ENCODE measurements around the gene CCDC13.
A peak's percentile ranks its signal among the peaks of the same experiment; 100 is the strongest.

CCDC13 gene

DNA sequence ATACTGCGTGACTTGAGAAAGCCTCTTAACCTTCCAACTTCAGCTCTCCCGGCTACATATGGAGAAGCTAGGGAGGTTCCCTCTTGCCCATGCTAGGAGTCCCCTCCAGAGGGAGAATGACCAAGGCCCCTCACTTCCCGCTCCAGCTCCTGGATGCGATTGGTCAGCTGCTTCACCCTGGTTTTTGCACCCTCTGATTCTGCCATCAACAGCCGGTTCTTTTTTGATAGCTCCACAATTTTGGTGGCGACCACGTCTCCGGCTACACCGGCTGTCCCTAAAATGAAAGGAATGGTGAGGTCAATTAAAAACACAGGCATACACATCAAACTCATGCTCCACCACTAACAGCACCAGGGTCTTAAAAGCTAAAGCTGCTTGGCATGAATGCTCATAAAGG, 20.6 kb downstream of the CCDC13 start:
- DNase-seq, result no peak

GRCh38 chr3:42751609-42752008, 21.4 kb downstream of the CCDC13 start:
- no peak for DNase-seq

GRCh38 chr3:42750834-42751233, 22.2 kb downstream of the CCDC13 start:
- DNase-seq, result no peak

- DNase-seq, result no peak
Observed at GRCh38 chr3:42749753-42750231, 23.3 kb downstream of the CCDC13 start.

DNA sequence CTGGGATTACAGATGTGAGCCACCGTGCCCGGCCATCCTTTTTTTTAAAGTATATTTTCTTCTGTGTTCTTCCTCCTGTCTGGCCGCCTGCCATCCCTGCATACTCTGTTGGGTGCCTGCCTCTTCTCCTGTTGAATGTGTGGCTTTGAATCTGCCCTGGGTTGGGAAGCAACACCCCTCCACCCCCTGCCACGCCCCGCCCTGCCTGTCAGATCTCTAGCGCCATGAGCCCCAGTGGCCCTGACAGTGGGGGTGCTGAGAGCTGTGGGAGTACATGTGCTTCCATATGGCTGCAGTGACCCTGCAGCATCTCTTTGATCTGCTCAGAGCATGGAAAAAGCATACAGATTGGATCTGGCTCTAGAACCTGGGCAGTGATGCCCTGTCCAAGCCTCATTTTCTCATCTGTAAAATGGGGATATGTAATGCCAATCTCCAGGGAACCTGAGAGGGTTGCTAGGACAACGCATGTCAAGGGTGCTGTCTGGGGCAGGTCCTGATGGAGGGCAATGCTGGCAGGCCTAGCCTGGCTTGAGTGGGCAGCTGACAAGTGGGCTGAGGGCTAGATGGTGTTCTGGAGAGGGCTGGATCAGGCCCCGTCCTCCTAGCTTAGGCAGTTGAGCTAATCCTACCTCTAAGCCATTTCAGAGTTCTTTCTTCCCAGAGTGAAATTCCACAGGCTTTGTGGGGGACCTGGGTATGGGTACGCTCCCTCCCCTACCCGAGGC, 23.9 kb downstream of the CCDC13 start:
- no peak for DNase-seq

DNA sequence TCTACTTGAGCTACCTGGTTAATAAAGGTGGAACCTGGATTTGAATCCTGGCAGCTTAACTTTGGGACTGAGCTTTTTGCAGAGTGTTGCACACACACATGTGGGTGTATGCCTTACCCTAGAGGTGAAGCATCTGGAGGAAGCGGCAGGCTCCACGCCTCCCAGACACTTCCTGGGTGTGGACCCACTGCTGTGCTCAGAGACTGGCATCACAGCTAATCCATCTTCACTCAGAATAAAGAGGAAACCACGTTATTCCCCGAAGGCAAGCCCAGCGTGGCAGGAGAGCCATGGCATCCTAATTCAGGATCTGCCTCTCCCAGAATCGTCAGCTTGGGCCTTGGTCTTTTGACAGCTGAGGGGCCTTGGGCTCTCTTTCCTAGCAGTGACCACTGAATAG, 25.5 kb downstream of the CCDC13 start:
- no peak for DNase-seq

GRCh38 chr3:42746455-42747450, 26.3 kb downstream of the CCDC13 start:
- no peak for DNase-seq

- DNase-seq, result no peak
Observed at GRCh38 chr3:42745776-42746454, 27.1 kb downstream of the CCDC13 start.

DNA sequence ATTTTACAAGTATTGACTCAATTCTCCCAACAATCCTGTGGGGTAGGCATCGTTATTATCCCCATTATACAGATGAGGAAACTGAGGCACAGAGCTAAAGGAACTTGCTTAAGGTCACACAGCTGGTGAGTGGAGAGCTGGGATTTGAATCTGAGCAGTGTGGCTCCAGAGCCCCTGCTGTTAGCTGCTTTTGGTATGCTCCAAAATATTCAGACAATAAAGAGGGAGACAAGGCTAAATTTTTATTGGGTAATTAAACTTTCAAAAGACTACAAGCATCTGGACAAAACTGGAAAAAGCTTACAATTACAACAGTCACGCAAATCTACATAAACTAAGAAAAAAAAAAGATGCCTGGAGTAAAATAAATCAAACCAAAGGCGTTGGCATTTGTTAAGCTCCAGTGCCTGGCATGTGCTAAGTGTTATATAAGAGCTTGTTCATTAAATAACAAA, 27.7 kb downstream of the CCDC13 start:
- no peak for DNase-seq

DNA sequence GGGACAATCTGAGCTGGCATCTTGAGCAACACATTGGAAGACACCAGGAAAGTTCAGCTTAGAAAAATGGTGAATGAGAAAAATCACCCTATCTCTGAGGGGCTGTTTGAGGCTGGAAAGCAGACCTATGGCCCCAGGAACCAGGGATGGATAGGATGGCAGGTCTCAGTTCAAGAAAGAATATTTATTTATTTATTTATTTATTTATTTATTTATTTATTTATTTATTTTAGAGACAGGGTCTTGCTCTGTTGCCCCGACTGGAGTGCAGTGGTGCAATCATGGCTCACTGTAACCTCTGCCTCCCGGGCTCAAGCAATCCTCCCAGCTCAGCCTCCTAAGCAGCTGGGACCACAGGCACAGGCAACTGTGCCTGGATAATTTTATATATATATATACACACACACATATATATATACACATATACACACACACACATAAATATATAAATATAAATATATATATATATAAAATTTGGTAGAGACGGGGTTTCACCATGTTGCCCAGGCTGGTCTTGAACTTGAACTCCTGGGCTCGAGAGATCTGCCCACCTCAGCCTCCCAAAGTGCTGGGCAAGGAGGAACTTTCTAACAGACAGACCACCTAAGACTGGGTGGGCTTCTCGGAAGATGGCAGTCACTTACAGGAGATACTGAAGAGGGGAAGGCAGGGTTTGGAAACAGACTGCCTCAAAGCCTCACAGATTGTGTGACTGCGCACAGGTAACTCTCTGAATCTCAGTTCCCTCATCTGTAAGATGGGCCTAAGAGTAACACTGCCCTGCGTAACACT, 29.7 kb downstream of the CCDC13 start:
- no peak for DNase-seq

GRCh38 chr3:42742688-42743087, 30.4 kb downstream of the CCDC13 start:
- DNase-seq, result no peak

- DNase-seq, result no peak
Observed at GRCh38 chr3:42742259-42742658, 30.8 kb downstream of the CCDC13 start.

GRCh38 chr3:42741796-42742195, 31.3 kb downstream of the CCDC13 start:
- DNase-seq, result no peak

DNA sequence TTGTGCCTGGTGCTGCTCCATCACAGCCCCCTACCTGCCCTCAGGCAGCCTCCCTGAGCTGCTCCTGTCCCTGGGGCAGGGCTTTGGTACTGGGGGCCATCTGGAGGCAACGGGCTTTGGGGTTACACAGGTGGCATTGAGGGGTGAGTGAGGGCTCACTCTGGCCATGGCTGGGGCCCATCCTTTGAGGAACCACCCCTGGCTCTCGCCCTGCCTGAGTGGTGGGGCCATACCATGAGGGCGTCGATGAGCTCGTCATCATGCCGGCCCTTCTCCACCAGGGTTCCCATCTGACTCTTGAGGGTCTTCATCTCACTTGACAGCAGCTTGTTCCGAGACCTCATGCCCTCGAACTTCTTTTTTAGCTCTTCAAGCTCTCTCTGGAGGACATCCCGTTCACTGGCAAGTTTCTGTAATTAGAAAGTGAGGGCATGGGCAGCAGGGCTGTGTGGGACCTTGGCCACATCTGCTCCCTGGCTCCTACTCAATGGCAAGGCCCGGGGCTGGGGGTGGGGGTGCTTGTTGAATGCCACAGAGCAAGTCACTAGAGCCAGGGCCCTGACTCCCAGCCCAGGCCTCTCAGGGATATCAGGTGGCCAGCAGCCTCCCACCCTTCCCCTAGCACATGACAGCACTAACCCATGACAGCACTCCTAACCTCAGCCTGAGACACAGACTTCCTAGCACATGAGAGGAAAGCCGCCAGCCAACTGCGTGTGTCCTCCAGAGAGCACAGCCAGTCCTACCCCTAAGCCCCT, 33.5 kb downstream of the CCDC13 start:
- DNase-seq, result no peak

GRCh38 chr3:42736531-42736930, 36.5 kb downstream of the CCDC13 start:
- DNase-seq, result no peak

GRCh38 chr3:42736081-42736480, 37.0 kb downstream of the CCDC13 start:
- DNase-seq, result no peak

DNA sequence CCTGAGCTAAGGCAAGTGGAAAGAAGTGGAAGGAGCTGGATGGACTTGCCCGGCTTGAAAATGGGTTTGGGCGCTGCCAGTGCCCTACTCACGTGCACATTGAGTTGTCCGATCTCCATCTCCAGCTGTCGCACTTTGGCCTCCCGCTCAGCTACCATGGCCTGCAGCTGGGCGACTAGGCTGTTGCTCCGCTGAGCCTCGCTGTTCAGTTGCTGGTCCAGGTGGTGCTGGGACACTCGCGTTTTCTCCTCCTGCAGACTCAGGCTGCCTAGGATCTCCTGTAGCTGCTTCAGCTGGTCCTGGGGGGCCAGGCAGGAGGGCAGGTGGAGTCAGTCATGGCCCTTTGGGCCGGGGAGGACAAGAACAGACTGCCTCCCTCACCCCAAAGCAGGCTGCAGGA, 37.4 kb downstream of the CCDC13 start:
- DNase-seq, result no peak

DNA sequence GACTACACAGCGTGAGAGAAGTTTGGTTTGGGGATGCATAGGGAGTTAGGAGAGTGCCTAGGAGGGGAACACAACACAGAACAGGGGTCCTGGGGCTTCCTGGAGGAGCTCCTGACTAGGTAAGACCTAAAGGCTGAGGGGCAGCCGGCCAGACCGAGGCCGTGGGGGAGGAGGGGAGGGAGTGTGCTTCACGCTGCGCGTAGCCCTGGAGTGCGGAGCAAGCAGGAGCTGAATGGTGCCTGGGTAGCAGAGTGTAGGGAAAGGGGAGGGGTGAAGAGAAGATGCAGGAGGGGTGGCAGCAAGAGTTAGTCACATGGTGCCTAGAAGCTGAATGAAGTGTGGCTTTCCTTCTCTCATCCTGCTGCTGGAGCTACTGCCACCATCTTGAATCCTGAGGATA, 38.0 kb downstream of the CCDC13 start:
- DNase-seq, result peak; percentile 42

GRCh38 chr3:42734263-42734860, 38.7 kb downstream of the CCDC13 start:
- no peak for DNase-seq

- peak; percentile 9 for DNase-seq
Observed at GRCh38 chr3:42733501-42734262, 39.4 kb downstream of the CCDC13 start.

Data from NCI-H187 treated with DMSO at 0.1 percent for 48 hours (cell line).